Activated CD4-positive, alpha-beta memory T cell treated with anti-CD3 and anti-CD28 coated beads for 36 hours (primary cell): ENCODE measurements around the gene REM2. TPM values are rescaled to one million over a fixed set of nuclear protein-coding genes. Genes with fewer than 3 reads are reported as not detected.

Experiments
- CTCF ChIA-PET: fragments of 350-600 bp; sonication (Branson Sonifier 250); formaldehyde crosslinking; loops from one replicate; lab custom pipeline; 2021; ENCODE audit warnings: antibody characterized with exemption, inconsistent platforms; lab: Charles Lee
- POLR2A ChIA-PET: fragments of 350-600 bp; sonication (Branson Sonifier 250); formaldehyde crosslinking; loops from one replicate; lab custom pipeline; 2021; ENCODE audit warnings: antibody characterized with exemption; lab: Charles Lee
- DNase-seq: peaks from one replicate; pipeline ENCODE4 v3.0.0-alpha.2; 2020
- H3K27ac Mint-ChIP-seq: one replicate; pipeline ENCODE4 v1.8.0; 2021; ENCODE audit warnings: mixed read lengths
- H3K27me3 Mint-ChIP-seq: one replicate; pipeline ENCODE4 v1.8.0; 2021; ENCODE audit warnings: mixed read lengths
- H3K36me3 Mint-ChIP-seq: one replicate; pipeline ENCODE4 v1.8.0; 2021; ENCODE audit warnings: mixed read lengths
- H3K4me1 Mint-ChIP-seq: one replicate; pipeline ENCODE4 v1.8.0; 2021; ENCODE audit warnings: low read depth, mixed read lengths
- H3K4me3 Mint-ChIP-seq: one replicate; pipeline ENCODE4 v1.8.0; 2021; ENCODE audit warnings: mild to moderate bottlenecking, mixed read lengths
- H3K9me3 Mint-ChIP-seq: one replicate; pipeline ENCODE4 v1.8.0; 2021; ENCODE audit warnings: mixed read lengths
- intact Hi-C: fragments of 100-400 bp; cut with micrococcal nuclease; formaldehyde crosslinking; loops from one replicate; pipeline ENCODE4 v1.15.1; 2023
- total RNA-seq, 2 experiments: library from RNA; stranded (reverse); gene quantifications; one replicate each; pipeline ENCODE4 v1.2.3, GENCODE V29; 2021

Gene REM2, protein sequence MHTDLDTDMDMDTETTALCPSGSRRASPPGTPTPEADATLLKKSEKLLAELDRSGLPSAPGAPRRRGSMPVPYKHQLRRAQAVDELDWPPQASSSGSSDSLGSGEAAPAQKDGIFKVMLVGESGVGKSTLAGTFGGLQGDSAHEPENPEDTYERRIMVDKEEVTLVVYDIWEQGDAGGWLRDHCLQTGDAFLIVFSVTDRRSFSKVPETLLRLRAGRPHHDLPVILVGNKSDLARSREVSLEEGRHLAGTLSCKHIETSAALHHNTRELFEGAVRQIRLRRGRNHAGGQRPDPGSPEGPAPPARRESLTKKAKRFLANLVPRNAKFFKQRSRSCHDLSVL
- total RNA-seq = under 1 TPM; 0.36 to 0.77 TPM

DNA sequence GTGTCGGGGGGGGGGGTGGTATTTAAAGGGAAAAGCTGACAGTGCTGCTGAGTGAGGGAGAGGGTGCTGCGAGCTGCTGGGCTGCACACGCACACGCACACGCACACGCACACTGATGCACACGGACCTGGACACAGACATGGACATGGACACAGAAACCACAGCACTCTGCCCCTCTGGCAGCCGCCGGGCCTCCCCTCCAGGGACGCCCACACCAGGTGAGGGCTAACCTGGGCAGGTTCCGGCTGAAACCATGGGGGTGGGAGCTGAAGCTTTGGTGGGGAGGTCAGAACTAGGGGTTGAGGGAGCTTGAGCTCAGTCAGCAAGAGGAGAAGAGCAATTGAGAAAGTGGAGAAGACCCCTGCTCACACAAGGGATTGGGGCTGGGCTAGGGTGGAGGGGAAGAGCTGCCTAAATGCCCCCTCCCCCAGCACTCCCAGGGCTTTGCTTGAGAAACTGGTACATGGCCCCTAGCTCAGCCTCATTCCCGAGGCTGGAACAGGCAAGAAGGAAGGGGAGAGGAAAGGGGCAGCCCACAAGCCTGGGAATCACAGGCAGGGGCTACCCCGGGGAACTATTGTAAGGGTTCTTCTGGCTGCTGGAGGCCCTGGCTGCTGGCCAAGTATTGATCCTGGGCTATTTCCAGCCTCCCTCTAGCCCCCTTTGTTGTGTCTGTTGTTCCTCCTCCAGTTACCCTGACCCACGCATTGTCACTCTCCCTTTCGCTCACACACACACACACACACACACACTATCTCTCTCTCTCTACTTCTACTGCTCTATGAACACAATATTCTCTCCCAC is at the start of gene REM2:
Gene REM2 (plus strand): TSS at position 50 of the 804 bp plus-strand sequence. CDS start 66 bp downstream, at position 116.
- ChIA-PET POLR2A (interaction anchor here (0.5 to 1.9 kb wide), 3 partner anchors 10 to 130 kb away, joined by 3 to 8 read pairs (median 6); no protein-coding TSS in a partner anchor), CTCF (interaction anchor here (1.5 to 9.0 kb wide), 4 partner anchors 11 to 313 kb away, joined by 4 to 115 read pairs (median 8); partner anchors contain the start of gene LRP10)
- H3K4me3 Mint-ChIP-seq = no peak within 1 kb of the TSS
- H3K36me3 Mint-ChIP-seq = peaks cover 2% of the 10 kb centered on the region
- DNase-seq = no peak
- intact Hi-C loops = no loop called here
- H3K9me3 Mint-ChIP-seq = no peaks in the 10 kb centered on the region
- H3K27ac Mint-ChIP-seq = no peak within 1 kb of the TSS
- no peaks in the 10 kb centered on the region for H3K27me3 Mint-ChIP-seq
- peaks cover 42% of the 10 kb centered on the region for H3K4me1 Mint-ChIP-seq

DNA sequence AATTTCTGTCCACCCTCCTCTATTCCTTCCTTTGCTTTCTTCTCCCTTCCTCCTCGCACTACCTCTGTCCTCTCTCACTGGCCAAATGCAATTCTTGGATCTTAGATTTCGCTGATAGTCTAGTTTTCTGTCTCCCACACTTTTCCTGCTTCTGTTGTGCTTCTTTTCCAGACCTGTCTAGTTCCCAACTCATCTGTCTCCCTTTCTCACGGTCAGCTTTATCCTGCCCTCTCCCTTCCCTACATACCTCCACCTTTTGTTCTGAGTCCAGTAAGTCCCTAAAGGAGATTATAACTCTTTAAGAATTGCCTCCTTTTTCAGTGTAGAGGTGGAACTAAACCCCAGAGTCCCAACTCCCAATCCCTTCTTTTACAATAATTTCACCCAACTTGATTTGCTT is 47.5 kb upstream of the REM2 start:
- intact Hi-C loops = no loop called here
- H3K27ac Mint-ChIP-seq = no peak overlapping the region
- POLR2A ChIA-PET = interaction anchor here (0.5 kb wide), 1 partner anchor 257 kb away, joined by 3 read pairs; no protein-coding TSS in a partner anchor
- CTCF ChIA-PET = interaction anchor here (0.8 to 3.9 kb wide), 4 partner anchors 13 to 69 kb away, joined by 3 to 21 read pairs (median 9); partner anchors contain the start of gene OXA1L
- no peaks in the 10 kb centered on the region for H3K9me3 Mint-ChIP-seq
- H3K4me3 Mint-ChIP-seq = no peak overlapping the region
- DNase-seq = no peak
- peaks cover 21% of the 10 kb centered on the region for H3K4me1 Mint-ChIP-seq
- peaks cover 16% of the 10 kb centered on the region for H3K27me3 Mint-ChIP-seq
- H3K36me3 Mint-ChIP-seq = peaks cover 19% of the 10 kb centered on the region

DNA sequence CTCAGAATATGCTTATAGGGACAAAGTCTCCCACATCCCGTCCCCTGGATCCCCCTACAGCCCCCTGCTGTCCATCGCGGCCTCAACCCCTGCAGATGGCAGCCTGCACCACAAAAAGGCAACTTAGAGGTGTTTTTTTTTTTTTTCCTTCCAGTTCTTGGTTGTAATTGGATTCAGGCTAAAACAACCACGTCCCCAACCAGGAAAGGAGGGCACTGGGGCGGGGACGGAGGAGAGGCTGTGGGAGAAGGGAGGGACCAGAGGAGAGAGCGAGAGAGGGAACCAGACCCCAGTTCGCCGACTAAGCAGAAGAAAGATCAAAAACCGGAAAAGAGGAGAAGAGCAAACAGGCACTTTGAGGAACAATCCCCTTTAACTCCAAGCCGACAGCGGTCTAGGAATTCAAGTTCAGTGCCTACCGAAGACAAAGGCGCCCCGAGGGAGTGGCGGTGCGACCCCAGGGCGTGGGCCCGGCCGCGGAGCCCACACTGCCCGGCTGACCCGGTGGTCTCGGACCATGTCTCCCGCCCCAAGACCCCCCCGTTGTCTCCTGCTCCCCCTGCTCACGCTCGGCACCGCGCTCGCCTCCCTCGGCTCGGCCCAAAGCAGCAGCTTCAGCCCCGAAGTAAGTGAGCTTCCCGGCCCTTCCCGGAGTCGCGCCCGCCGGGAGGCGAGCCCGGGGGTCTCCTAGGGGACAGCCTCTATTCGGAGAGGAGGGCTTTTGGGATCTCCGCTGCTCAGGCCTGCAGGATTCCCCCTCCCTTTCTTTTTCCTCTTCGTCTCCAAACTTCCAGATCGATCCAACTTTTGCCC is 46.5 kb upstream of the REM2 start, which contains the start of gene MMP14:
Gene MMP14 (plus strand): TSS at position 285 of the 813 bp plus-strand sequence. CDS start 233 bp downstream, at position 518.
- intact Hi-C loops = no loop called here
- H3K27me3 Mint-ChIP-seq = peaks cover 18% of the 10 kb centered on the region
- no peak for DNase-seq
- peak within 1 kb of the TSS; percentile 48 for H3K4me3 Mint-ChIP-seq
- ChIA-PET CTCF (interaction anchor here (2.0 to 3.4 kb wide), 3 partner anchors 13 to 266 kb away, joined by 8 to 19 read pairs (median 11); no protein-coding TSS in a partner anchor), POLR2A (interaction anchor here (1.4 kb wide), 1 partner anchor 287 kb away, joined by 3 read pairs; no protein-coding TSS in a partner anchor)
- peaks cover 12% of the 10 kb centered on the region for H3K4me1 Mint-ChIP-seq
- no peak within 1 kb of the TSS for H3K27ac Mint-ChIP-seq
- H3K36me3 Mint-ChIP-seq = peaks cover 14% of the 10 kb centered on the region
- H3K9me3 Mint-ChIP-seq = no peaks in the 10 kb centered on the region

DNA sequence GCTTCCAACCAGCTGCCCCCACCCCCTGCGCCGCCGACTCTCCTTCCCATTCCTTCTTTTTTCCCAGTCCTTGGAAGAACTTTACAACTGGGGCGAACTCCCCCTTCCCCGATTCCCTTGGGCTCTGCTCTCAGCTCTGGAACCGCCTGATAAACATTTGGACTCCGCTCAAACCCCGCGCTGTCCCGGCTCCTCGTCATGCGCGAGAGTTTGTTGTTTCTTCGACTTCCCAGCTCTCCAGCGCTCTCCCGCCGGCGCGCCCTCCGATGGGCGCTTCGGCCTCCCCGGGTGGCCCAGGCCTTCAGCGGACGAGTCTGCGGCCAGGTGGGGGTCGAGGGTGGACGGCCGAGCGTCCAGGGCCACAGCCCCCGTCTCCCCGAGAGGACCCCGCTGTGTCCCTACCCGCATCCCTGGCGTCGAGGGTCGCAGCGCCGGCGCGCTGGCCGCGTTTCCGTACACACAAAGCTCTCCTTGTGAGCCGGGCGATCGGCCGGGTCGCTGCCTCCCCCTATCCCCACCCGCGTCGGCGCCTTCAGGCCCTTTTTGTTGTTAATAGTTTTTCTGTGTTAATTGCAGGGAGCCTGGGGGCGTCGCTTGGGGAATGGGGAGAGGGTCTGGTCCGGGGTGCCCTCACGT is 45.8 kb upstream of the REM2 start:
- peaks cover 18% of the 10 kb centered on the region for H3K27me3 Mint-ChIP-seq
- peak overlapping the region; percentile 48 for H3K4me3 Mint-ChIP-seq
- no peak for DNase-seq
- ChIA-PET POLR2A (interaction anchor here (1.4 kb wide), 1 partner anchor 287 kb away, joined by 3 read pairs; no protein-coding TSS in a partner anchor), CTCF (interaction anchor here (2.0 to 3.4 kb wide), 3 partner anchors 14 to 267 kb away, joined by 8 to 19 read pairs (median 11); no protein-coding TSS in a partner anchor)
- H3K9me3 Mint-ChIP-seq = no peaks in the 10 kb centered on the region
- H3K27ac Mint-ChIP-seq = no peak overlapping the region
- peaks cover 10% of the 10 kb centered on the region for H3K36me3 Mint-ChIP-seq
- intact Hi-C loops = no loop called here
- peaks cover 9% of the 10 kb centered on the region for H3K4me1 Mint-ChIP-seq

DNA sequence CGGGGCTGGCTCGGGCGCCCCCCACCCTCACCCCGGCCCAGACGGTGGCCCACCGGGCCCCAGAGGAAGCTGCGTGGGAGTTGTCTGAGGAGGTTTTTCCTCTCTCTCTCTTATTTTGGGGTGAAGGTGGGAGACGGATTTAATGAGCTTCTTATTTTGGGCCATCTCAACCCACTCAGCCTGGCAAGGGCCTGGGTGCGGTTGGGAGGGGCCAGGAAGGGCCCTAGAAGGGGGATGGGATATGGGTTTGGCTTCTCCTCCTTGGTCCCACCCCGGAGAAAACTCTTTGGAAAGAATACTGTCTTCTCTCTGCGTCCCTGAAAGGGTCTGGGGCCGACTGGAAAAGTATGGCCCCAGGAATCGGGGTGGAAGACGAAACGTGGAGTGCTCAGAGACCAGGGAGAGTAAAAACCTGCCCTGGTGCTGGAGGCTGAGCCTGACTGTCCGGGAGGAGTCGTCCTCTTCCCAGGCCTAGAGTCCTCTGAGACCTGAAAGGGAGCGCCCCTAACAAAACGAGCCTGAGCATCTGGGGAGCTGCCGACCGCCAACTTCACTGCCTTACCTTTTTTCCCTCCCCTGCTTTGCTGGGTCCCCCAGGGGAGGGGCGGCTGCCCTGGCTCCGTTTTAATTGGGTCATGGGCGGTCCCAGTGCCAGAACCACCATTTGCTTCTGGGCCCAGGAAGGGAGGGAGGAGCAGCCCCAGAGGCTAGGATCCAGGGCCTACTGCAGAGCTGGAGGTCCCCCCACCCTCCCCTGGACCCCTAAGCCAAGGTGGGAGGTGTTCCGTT is 45.1 kb upstream of the REM2 start:
- peaks cover 9% of the 10 kb centered on the region for H3K4me1 Mint-ChIP-seq
- intact Hi-C loops = no loop called here

DNA sequence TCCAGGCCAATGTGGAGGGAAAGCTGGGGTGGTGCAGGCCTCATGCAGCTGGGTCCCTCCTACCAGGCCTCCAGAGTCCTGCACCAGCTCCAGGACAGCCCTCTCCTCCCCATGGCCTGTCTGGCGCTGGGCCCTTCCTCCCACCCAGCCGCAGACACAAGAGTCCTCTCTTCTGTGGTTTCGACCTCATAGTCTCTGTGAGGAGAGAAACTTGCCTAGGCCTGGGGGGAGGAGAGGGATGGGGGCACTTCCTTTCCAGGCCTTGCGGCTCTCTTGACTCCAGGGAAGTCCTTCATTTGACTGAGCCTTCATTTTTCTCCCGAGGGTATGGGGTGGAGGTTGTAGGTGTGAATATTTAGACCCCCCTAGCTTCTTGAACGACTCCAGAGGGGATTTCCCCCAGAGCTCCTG is 44.4 kb upstream of the REM2 start:
- peaks cover 7% of the 10 kb centered on the region for H3K36me3 Mint-ChIP-seq
- no peak for DNase-seq
- POLR2A ChIA-PET = interaction anchor here (1.0 kb wide), 1 partner anchor 8 kb away, joined by 3 read pairs; no protein-coding TSS in a partner anchor
- H3K27ac Mint-ChIP-seq = no peak overlapping the region
- peaks cover 9% of the 10 kb centered on the region for H3K4me1 Mint-ChIP-seq
- peaks cover 18% of the 10 kb centered on the region for H3K27me3 Mint-ChIP-seq
- H3K9me3 Mint-ChIP-seq = no peaks in the 10 kb centered on the region
- no peak overlapping the region for H3K4me3 Mint-ChIP-seq
- intact Hi-C loops = no loop called here
- CTCF ChIA-PET = interaction anchor here (0.6 to 3.4 kb wide), 8 partner anchors 9 to 85 kb away, joined by 3 to 19 read pairs (median 3); partner anchors contain the start of gene MRPL52

More for the DNA sequence above, 45.1 kb upstream of the REM2 start:
- DNase-seq = no peak
- Mint-ChIP-seq H3K9me3 (no peaks in the 10 kb centered on the region), H3K27ac (no peak overlapping the region), H3K4me3 (no peak overlapping the region), H3K36me3 (peaks cover 10% of the 10 kb centered on the region), H3K27me3 (peaks cover 18% of the 10 kb centered on the region)
- ChIA-PET POLR2A (interaction anchor here (0.6 to 1.4 kb wide), 3 partner anchors 8 to 288 kb away, joined by 3 to 4 read pairs (median 3); no protein-coding TSS in a partner anchor), CTCF (interaction anchor here (1.0 to 3.4 kb wide), 6 partner anchors 13 to 268 kb away, joined by 3 to 19 read pairs (median 6); no protein-coding TSS in a partner anchor)

DNA sequence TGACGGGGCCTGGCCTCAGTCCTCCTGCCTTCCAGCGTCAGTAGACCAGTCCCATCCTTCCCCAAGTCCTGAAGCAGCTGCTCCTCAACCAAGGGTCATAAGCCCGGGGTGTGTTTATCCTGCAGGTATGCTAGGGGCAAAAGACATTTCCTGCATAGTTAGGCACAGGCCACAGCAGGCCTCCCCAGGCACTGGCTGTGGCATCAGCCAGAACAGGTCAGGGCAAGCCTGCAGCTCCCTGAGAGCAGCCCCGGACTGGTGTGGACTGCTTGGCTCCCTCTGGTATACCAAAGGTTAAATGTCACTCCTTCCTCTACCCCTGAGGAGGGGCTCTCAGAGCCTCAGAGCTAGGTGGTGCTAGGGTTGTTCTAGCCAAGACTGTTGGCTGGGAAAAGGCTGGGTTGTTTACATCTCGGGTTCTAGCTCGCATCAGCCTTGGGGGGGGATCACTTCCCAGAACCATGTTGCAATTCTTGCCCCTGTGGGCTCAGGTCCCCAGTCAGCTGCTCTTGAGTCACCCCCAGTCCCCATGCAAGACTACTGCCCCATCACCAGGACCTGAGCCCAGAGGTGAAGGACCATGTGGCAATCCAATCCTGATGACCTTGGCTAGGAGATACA is 43.8 kb upstream of the REM2 start:
- POLR2A ChIA-PET = interaction anchor here (1.0 kb wide), 1 partner anchor 9 kb away, joined by 3 read pairs; no protein-coding TSS in a partner anchor
- intact Hi-C loops = no loop called here
- Mint-ChIP-seq H3K27ac (no peak overlapping the region), H3K36me3 (peaks cover 4% of the 10 kb centered on the region), H3K27me3 (peaks cover 18% of the 10 kb centered on the region), H3K4me1 (peaks cover 9% of the 10 kb centered on the region), H3K9me3 (no peaks in the 10 kb centered on the region), H3K4me3 (no peak overlapping the region)
- CTCF ChIA-PET = interaction anchor here (0.6 to 3.4 kb wide), 8 partner anchors 9 to 86 kb away, joined by 3 to 19 read pairs (median 4); partner anchors contain the start of gene MRPL52
- no peak for DNase-seq

DNA sequence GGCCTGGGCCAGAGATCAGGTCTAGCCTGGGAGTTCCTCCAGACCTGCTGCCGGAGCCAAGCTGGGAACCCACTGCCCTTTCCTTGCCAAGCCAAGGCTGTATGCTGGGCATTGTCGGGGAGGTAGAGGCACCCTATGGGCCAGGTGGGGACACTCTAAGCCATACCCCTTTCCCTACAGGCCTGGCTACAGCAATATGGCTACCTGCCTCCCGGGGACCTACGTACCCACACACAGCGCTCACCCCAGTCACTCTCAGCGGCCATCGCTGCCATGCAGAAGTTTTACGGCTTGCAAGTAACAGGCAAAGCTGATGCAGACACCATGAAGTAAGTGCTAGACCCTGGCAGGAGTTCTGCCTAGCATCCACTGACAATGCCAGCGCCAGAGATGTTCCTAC is 41.7 kb upstream of the REM2 start:
- intact Hi-C loops = no loop called here
- peaks cover 2% of the 10 kb centered on the region for H3K36me3 Mint-ChIP-seq
- CTCF ChIA-PET = interaction anchor here (0.8 to 2.1 kb wide), 6 partner anchors 11 to 61 kb away, joined by 3 to 6 read pairs (median 3); partner anchors contain the start of gene MRPL52
- no peak overlapping the region for H3K27ac Mint-ChIP-seq
- H3K27me3 Mint-ChIP-seq = peaks cover 18% of the 10 kb centered on the region
- no peak overlapping the region for H3K4me3 Mint-ChIP-seq
- H3K9me3 Mint-ChIP-seq = no peaks in the 10 kb centered on the region
- POLR2A ChIA-PET = no interaction called here
- H3K4me1 Mint-ChIP-seq = peaks cover 8% of the 10 kb centered on the region
- DNase-seq = no peak

DNA sequence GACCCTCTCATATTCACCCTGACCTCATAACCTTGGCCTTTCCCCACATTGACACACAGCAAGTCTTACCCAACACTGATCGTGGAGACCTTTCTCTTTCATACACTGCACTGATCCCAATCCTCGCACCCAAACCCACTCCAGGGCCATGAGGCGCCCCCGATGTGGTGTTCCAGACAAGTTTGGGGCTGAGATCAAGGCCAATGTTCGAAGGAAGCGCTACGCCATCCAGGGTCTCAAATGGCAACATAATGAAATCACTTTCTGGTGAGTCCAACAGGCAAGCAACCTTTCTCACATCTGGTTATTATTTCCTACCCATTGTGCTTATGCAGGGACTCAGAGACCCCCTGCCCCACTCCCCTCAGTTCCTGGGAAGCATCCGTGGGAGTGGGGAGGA is 41.3 kb upstream of the REM2 start:
- POLR2A ChIA-PET = no interaction called here
- no peak overlapping the region for H3K27ac Mint-ChIP-seq
- peaks cover 2% of the 10 kb centered on the region for H3K36me3 Mint-ChIP-seq
- peaks cover 7% of the 10 kb centered on the region for H3K4me1 Mint-ChIP-seq
- DNase-seq = no peak
- CTCF ChIA-PET = interaction anchor here (0.8 to 2.1 kb wide), 5 partner anchors 11 to 61 kb away, joined by 3 to 6 read pairs (median 3); partner anchors contain the start of gene MRPL52
- no peaks in the 10 kb centered on the region for H3K9me3 Mint-ChIP-seq
- intact Hi-C loops = no loop called here
- H3K27me3 Mint-ChIP-seq = peaks cover 18% of the 10 kb centered on the region
- H3K4me3 Mint-ChIP-seq = no peak overlapping the region
